Breast epithelium (tissue), 4 donors: ENCODE results near the gene CTDSPL. TPM values are rescaled to one million over a fixed set of nuclear protein-coding genes. Genes with fewer than 3 reads are reported as not detected.
"Not testable (repeated sequence)": the region's sequence is repeated elsewhere in the genome, so short reads cannot be mapped to it uniquely, and the experiment has no call there.

Experiments
- DNase-seq, 2 donors: peaks; one replicate each; pipeline ENCODE4 v3.0.0-alpha.2; 2019; ENCODE audit warnings: low spot score in 2 of 2
- H3K27ac ChIP-seq, 2 donors: fragments of 200-600 bp; sonication (generic) in 1 of 2; one replicate each; pipeline ENCODE4 v1.5.1; 2016 to 2019; ENCODE audit warnings: mild to moderate bottlenecking in 1 of 2
- H3K27me3 ChIP-seq, 2 donors: fragments of 200-600 bp; sonication (generic) in 1 of 2; one replicate each; pipeline versions ENCODE4 v1.5.1 to v1.6.0; 2017 to 2019; ENCODE audit warnings: control low read depth in 1 of 2, mild to moderate bottlenecking in 1 of 2
- H3K36me3 ChIP-seq: fragments of 200-600 bp; one replicate; pipeline ENCODE4 v1.5.1; 2019
- H3K4me1 ChIP-seq, 2 donors: fragments of 200-600 bp; sonication (generic); one replicate each; pipeline ENCODE4 v1.5.1; 2016 to 2019; ENCODE audit warnings: control low read depth in 1 of 2
- H3K4me3 ChIP-seq, 3 donors: fragments of 200-600 bp; sonication (generic); 1 replicate in 2 of 3; 2 replicates in 1 of 3; pipeline ENCODE4 v1.5.1; 2016 to 2019; ENCODE audit warnings: mild to moderate bottlenecking in 3 of 3, moderate library complexity in 2 of 3
- H3K9me3 ChIP-seq, 2 donors: fragments of 200-600 bp; sonication (generic) in 1 of 2; one replicate each; pipeline ENCODE4 v1.5.1; 2016 to 2019; ENCODE audit warnings: control low read depth in 1 of 2
- CTCF ChIP-seq, 3 donors: fragments of 450-650 bp; IDR thresholded peaks; one replicate each; pipeline ENCODE4 v1.5.1; 2016 to 2017; ENCODE audit warnings: antibody characterized with exemption in 3 of 3, mild to moderate bottlenecking in 3 of 3, moderate library complexity in 3 of 3
- POLR2A ChIP-seq: fragments of 450-650 bp; IDR thresholded peaks from one replicate; pipeline ENCODE4 v1.6.1; 2016; ENCODE audit warnings: antibody characterized with exemption, mild to moderate bottlenecking, moderate library complexity
- POLR2AphosphoS5 ChIP-seq, 3 donors: sonication (generic); formaldehyde crosslinking; IDR thresholded peaks; one replicate each; pipeline ENCODE4 v1.6.1; 2017; ENCODE audit warnings: antibody characterized with exemption in 3 of 3
- intact Hi-C: fragments of 100-400 bp; cut with DNase I; formaldehyde crosslinking; loops from one replicate; pipeline ENCODE4 v1.15.1; 2023; ENCODE audit warnings: low total_unique reads
- total RNA-seq, 3 donors: library from RNA; depleted of rRNA; stranded (reverse); fragments of >200 nt; gene quantifications; one replicate each; pipeline ENCODE4 v1.1.0, GENCODE V29; 2016

CTDSPL gene
- total RNA-seq, 3 donors from 2014 or later, result 40.0 to 80.8 (median 63.1) TPM

GRCh38 chr3:37970802-37971201 is 109.1 kb downstream of the CTDSPL start:
- Histone ChIP-seq H3K9me3 (no peaks in the 10 kb centered on the region), H3K27ac (no peak overlapping the region), H3K4me1 (no peaks in the 10 kb centered on the region), H3K4me3 (no peak overlapping the region), H3K27me3 (no peaks in the 10 kb centered on the region), H3K36me3 (no peaks in the 10 kb centered on the region)
- intact Hi-C loops, result no loop called here
- no peak for DNase-seq
- no peak for TF ChIP-seq POLR2AphosphoS5 (IDR thresholded peaks at IDR 0.05)
- TF ChIP-seq POLR2A, result no peak
- no peak for TF ChIP-seq CTCF (IDR thresholded peaks at IDR 0.05)

GRCh38 chr3:37971467-37971866 is 109.8 kb downstream of the CTDSPL start:
- Histone ChIP-seq H3K9me3 (no peaks in the 10 kb centered on the region), H3K4me3 (no peak overlapping the region), H3K27ac (no peak overlapping the region), H3K27me3 (no peaks in the 10 kb centered on the region), H3K4me1 (no peaks in the 10 kb centered on the region), H3K36me3 (no peaks in the 10 kb centered on the region)
- no peak for DNase-seq
- TF ChIP-seq POLR2A (no peak), CTCF (IDR thresholded peaks at IDR 0.05) (no peak), POLR2AphosphoS5 (IDR thresholded peaks at IDR 0.05) (no peak)
- intact Hi-C loops, result no loop called here

GRCh38 chr3:37972056-37972455 is 110.4 kb downstream of the CTDSPL start:
- H3K4me1 ChIP-seq, H3K9me3 ChIP-seq, H3K36me3 ChIP-seq, H3K4me3 ChIP-seq, DNase-seq, H3K27me3 ChIP-seq, intact Hi-C loops: not testable (repeated sequence)
- peak overlapping the region in 1 of 2 donors; percentile 59 for H3K27ac ChIP-seq

GRCh38 chr3:37973246-37974054 is 111.8 kb downstream of the CTDSPL start:
- Histone ChIP-seq H3K4me1 (no peaks in the 10 kb centered on the region), H3K9me3 (no peaks in the 10 kb centered on the region), H3K27me3 (no peaks in the 10 kb centered on the region), H3K4me3 (no peak overlapping the region), H3K36me3 (no peaks in the 10 kb centered on the region), H3K27ac (peak overlapping the region; percentile 40 to 59)
- TF ChIP-seq POLR2AphosphoS5 (IDR thresholded peaks at IDR 0.05), result no peak
- TF ChIP-seq POLR2A, result no peak
- no peak for TF ChIP-seq CTCF (IDR thresholded peaks at IDR 0.05)
- intact Hi-C loops, result no loop called here
- no peak for DNase-seq

GRCh38 chr3:37974121-37975083 is 112.7 kb downstream of the CTDSPL start:
- H3K4me3 ChIP-seq, result no peak overlapping the region
- no peaks in the 10 kb centered on the region for H3K9me3 ChIP-seq
- no peaks in the 10 kb centered on the region for H3K4me1 ChIP-seq
- no peak for DNase-seq
- H3K27me3 ChIP-seq, result no peaks in the 10 kb centered on the region
- no peak for TF ChIP-seq POLR2AphosphoS5 (IDR thresholded peaks at IDR 0.05)
- TF ChIP-seq CTCF (IDR thresholded peaks at IDR 0.05), result peak in 2 of 3 donors; percentile 53 to 62
- intact Hi-C loops, result no loop called here
- no peaks in the 10 kb centered on the region for H3K36me3 ChIP-seq
- peak overlapping the region; percentile 33 to 53 for H3K27ac ChIP-seq
